WTC11 (cell line): ENCODE measurements around the gene ARMH1.

Experiments
- FOXK1 ChIP-seq: sonication (generic); formaldehyde crosslinking; IDR thresholded peaks from 2 replicates; pipeline ENCODE4 v1.8.0; 2022; ENCODE audit warnings: mild to moderate bottlenecking, moderate library complexity, missing genetic modification reagents
- SP1 ChIP-seq: sonication (generic); formaldehyde crosslinking; conservative IDR thresholded peaks from 2 replicates; pipeline ENCODE4 v1.8.1; 2022; ENCODE audit warnings: missing genetic modification reagents
- ZNF396 ChIP-seq: fragments of 250-450 bp; sonication (Bioruptor Pico); IDR thresholded peaks from 2 replicates; pipeline ENCODE4 v1.8.0; 2021; ENCODE audit warnings: mild to moderate bottlenecking, moderate library complexity, borderline replicate concordance
- TF ChIP-seq, protein P1 (sequence below): fragments of 250-450 bp; sonication (Bioruptor Pico); IDR thresholded peaks from 2 replicates; pipeline ENCODE4 v1.8.0; 2021; ENCODE audit warnings: mild to moderate bottlenecking
- TF ChIP-seq, protein P2 (sequence below): fragments of 200-600 bp; IDR thresholded peaks from 2 replicates; pipeline ENCODE4 v1.8.0; 2022; ENCODE audit warnings: antibody characterized with exemption
- TF ChIP-seq, protein P3 (sequence below): sonication (generic); formaldehyde crosslinking; IDR thresholded peaks from 2 replicates; pipeline ENCODE4 v1.8.1; 2023; ENCODE audit warnings: mild to moderate bottlenecking, missing genetic modification reagents, borderline replicate concordance
- TF ChIP-seq, protein P4 (sequence below): sonication (generic); formaldehyde crosslinking; IDR thresholded peaks from 2 replicates; pipeline ENCODE4 v1.8.1; 2023; ENCODE audit warnings: mild to moderate bottlenecking, missing genetic modification reagents

DNA sequence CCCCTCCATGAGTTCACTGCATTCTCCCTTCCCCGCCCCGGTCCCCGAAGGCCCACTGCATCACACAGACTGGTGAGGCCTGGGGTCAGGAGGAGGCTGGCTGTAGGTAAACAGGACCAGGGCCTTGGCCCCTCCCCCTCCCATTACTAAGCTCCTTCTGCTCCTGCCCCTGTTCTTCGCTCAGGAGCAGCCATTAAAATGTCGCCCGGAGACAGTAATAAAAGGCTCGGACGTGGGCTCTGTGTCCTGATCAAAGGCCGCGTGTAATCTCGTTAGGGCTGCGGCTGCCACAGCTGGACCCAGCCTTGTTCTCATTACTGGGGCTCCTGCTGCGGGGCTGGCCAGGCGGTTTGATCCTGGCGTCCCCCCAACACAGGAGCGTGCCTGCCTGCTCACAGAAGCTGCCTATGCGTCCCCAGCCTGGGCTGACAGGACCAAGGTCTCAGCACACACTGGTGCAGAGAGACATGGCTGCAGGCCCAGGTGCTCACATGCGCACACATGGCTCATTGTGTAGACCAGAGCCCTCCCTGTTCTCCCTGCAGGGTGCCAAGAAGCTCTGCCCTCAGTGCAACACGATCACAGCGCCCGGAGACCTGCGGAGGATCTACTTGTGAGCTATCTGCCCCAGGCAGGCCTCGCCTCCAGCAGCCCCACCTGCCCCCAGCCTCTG is 24.2 kb upstream of the ARMH1 start:
- TF ChIP-seq, protein P1, sequence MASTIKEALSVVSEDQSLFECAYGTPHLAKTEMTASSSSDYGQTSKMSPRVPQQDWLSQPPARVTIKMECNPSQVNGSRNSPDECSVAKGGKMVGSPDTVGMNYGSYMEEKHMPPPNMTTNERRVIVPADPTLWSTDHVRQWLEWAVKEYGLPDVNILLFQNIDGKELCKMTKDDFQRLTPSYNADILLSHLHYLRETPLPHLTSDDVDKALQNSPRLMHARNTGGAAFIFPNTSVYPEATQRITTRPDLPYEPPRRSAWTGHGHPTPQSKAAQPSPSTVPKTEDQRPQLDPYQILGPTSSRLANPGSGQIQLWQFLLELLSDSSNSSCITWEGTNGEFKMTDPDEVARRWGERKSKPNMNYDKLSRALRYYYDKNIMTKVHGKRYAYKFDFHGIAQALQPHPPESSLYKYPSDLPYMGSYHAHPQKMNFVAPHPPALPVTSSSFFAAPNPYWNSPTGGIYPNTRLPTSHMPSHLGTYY (CRISPR knock-in tag), result no peak
- TF ChIP-seq FOXK1 (CRISPR knock-in tag) (no peak), SP1 (CRISPR knock-in tag) (no peak), ZNF396 (no peak)
- TF ChIP-seq, protein P2, sequence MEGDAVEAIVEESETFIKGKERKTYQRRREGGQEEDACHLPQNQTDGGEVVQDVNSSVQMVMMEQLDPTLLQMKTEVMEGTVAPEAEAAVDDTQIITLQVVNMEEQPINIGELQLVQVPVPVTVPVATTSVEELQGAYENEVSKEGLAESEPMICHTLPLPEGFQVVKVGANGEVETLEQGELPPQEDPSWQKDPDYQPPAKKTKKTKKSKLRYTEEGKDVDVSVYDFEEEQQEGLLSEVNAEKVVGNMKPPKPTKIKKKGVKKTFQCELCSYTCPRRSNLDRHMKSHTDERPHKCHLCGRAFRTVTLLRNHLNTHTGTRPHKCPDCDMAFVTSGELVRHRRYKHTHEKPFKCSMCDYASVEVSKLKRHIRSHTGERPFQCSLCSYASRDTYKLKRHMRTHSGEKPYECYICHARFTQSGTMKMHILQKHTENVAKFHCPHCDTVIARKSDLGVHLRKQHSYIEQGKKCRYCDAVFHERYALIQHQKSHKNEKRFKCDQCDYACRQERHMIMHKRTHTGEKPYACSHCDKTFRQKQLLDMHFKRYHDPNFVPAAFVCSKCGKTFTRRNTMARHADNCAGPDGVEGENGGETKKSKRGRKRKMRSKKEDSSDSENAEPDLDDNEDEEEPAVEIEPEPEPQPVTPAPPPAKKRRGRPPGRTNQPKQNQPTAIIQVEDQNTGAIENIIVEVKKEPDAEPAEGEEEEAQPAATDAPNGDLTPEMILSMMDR, result no peak
- TF ChIP-seq, protein P3, sequence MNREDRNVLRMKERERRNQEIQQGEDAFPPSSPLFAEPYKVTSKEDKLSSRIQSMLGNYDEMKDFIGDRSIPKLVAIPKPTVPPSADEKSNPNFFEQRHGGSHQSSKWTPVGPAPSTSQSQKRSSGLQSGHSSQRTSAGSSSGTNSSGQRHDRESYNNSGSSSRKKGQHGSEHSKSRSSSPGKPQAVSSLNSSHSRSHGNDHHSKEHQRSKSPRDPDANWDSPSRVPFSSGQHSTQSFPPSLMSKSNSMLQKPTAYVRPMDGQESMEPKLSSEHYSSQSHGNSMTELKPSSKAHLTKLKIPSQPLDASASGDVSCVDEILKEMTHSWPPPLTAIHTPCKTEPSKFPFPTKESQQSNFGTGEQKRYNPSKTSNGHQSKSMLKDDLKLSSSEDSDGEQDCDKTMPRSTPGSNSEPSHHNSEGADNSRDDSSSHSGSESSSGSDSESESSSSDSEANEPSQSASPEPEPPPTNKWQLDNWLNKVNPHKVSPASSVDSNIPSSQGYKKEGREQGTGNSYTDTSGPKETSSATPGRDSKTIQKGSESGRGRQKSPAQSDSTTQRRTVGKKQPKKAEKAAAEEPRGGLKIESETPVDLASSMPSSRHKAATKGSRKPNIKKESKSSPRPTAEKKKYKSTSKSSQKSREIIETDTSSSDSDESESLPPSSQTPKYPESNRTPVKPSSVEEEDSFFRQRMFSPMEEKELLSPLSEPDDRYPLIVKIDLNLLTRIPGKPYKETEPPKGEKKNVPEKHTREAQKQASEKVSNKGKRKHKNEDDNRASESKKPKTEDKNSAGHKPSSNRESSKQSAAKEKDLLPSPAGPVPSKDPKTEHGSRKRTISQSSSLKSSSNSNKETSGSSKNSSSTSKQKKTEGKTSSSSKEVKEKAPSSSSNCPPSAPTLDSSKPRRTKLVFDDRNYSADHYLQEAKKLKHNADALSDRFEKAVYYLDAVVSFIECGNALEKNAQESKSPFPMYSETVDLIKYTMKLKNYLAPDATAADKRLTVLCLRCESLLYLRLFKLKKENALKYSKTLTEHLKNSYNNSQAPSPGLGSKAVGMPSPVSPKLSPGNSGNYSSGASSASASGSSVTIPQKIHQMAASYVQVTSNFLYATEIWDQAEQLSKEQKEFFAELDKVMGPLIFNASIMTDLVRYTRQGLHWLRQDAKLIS, result no peak
- TF ChIP-seq, protein P4, sequence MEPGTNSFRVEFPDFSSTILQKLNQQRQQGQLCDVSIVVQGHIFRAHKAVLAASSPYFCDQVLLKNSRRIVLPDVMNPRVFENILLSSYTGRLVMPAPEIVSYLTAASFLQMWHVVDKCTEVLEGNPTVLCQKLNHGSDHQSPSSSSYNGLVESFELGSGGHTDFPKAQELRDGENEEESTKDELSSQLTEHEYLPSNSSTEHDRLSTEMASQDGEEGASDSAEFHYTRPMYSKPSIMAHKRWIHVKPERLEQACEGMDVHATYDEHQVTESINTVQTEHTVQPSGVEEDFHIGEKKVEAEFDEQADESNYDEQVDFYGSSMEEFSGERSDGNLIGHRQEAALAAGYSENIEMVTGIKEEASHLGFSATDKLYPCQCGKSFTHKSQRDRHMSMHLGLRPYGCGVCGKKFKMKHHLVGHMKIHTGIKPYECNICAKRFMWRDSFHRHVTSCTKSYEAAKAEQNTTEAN (CRISPR knock-in tag), result no peak
